HG03460 (cell line): ENCODE data around the gene C1orf21.

Experiments
- ATAC-seq: cut with Tn5 transposase; IDR thresholded peaks from one replicate; pipeline ENCODE4 v1.9.1; 2021; ENCODE audit not compliant: unreplicated experiment

C1orf21 gene

DNA sequence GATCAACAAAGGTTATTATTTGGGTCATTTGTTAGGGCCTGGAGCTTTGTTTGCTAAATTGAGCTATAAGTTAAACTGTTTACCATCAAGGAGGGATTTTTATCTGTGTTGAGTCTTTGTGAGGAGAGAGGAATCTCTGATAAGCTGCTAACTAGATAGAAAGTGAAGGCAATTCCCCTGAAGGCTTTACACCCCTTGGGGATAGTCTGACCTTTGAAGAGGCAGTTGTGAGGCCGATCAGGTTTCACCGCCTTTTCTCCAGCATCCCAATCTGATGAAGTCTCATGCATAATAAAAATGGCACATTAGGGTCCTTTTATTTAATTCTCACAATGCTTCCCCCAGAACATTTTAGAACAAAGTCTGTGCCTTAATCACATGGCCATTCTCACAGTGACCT lies 21.8 kb downstream of the C1orf21 start:
- ATAC-seq = no peak

DNA sequence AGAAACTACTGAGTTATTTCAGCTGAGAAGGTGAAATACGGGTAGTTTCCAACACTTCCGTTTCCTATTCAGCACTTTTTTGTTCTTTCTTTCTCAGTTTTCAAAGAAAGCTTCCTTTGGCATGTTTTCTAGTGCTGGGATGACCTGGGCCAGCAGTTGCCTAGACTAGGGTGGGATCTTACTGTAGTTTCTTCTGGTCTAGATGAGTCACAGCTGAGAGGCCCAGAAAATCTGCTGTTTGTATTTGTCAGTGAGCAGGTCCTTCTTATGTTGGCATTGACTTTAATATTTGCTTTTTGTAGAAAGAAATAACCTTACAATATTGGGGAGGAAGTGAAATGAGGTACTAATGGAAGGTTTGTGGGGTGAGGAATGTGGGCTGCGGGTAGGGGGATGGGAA lies 22.2 kb downstream of the C1orf21 start:
- ATAC-seq = no peak

DNA sequence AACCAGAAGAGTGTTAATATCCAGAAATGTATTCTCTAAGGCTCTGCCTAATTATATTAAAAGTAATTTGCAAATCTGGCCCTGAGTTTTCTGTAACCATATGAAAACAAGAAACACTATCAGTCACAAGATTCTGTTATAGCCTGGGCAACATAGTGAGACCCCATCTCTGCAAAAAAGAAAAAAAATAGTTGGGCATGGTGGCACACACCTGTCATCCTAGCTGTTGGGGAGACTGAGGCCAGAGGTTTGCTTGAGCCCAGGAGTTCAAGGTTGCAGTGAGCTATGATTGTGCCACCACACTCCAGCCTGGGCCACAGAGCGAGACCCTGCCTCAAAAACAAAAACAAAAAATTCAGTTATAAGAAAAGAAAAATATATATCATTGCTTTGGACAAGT lies 25.6 kb downstream of the C1orf21 start:
- no peak for ATAC-seq

DNA sequence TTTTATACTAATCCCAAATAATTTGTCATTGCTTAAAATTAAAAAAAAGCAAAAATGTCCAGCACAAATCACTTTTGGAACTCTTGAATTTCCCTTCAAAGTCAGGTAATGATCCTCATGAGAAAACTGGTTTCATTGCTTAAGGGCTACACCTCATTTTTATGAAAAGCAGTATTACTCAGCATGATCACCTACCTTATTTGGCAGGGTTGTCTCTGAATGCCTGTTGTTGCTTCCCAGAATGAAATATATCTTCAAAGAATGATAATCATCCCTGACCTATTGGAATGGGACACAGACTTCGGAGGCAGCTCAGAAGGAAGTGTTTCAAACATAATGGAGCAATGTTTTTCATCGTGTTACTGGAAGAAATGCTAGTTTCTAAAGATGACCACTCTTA lies 29.7 kb downstream of the C1orf21 start:
- ATAC-seq = no peak

DNA sequence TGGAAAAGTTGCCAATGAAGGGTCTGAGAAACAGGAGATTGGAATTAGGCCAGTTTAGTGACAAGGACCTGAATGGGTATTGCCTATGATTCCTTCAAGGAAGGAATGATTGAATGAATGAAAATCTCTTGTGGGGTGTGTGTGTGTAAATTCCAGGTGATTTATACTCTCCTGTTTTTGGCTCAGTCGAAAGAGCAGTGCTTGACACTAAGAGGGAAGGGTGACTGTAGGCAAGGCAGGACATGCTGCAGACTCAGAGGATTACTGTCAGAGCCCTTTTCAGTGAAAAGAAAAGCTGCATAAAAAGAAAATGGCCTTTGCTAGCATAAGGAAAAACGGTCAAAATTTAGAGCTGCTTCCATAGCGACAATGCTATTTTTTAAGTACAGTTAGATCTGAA lies 30.1 kb downstream of the C1orf21 start:
- no peak for ATAC-seq

DNA sequence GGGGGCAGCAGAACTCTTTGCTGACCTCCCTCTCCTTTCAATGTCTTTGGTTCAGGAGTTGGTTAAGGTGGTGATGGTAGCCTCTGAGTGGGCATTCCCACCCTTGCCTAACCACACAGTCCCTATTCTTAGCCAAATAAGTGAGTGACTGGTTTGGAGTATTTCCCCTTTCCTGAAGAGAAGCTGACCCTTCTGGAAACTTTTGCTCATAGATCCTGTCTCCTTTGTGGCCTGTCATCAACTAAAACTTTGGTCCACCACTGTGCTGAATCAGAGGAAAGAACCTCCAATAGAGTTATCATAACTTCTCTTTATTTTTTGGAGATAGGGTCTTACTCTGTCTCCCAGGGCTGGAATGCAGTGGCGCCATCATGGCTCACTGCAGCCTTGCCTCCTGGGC lies 31.1 kb downstream of the C1orf21 start:
- no peak for ATAC-seq

DNA sequence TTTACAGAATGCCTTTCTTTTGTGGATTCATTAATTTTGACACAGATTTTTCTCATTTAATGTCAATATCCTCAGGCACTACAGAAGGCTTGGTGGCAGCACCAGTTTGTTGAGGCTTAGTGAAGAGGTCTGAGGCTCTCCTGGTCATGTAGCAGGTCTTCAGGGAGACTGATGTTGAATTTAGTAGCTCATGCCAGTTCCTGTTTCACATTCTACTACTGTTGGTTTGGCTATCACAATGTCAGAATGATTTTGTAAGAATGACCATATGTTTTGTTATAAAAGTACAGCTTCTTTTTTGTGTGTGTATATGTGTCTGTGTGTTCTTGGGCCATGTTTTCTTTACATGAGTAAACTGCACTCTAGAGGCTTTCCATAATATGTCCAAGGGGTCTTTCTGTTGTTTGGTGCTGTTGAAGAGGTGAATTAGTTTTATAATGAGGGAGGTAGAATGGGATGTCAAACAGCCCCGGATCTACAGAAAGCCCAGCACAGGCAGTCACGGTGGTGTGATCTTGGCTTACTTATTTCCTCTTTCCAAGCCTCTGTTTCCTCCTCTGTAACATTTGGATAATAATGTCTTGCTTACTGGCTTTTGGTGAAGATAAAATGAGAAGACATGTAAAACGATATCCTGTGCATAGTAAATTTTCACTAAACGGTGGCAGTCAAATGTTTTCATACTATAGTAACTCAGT lies 32.0 kb downstream of the C1orf21 start:
- no peak for ATAC-seq

DNA sequence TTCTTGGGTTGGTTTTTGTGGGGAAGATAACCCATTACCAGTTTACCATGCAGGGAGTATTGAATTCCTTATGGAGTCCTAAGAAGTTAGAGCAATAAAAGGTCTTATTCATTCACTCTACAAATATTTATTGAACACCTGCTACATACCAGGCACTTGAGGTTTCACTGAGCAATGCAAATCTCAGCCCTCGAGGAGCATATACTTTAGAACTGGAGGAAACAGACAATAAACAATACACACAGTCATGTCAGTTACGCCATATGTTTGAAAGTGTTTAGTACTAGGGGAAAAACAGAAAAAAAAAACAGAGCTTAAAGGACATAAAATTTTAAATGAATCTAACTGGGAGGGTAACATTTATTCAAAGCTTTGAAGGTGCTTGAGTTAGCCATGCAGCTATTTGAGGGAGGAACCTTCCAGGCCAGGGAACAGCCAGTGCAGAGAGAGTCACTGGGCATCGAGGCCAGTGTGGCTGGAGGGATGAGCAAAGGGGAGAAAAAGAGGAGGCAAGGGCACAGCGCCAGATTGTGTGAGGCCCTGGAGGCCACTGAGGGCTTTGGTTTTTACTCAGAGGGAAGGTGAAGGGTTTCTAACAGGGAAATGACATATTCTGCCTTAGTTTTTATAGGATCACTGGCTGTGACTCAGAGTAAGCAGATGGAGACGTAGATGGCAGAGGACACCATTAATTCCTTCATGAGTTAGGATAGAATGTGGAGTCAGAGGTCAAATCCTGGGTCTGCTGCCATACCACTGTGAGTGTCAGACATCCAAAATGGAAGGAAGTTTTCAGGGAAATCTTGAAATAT lies 32.7 kb downstream of the C1orf21 start:
- ATAC-seq = no peak

DNA sequence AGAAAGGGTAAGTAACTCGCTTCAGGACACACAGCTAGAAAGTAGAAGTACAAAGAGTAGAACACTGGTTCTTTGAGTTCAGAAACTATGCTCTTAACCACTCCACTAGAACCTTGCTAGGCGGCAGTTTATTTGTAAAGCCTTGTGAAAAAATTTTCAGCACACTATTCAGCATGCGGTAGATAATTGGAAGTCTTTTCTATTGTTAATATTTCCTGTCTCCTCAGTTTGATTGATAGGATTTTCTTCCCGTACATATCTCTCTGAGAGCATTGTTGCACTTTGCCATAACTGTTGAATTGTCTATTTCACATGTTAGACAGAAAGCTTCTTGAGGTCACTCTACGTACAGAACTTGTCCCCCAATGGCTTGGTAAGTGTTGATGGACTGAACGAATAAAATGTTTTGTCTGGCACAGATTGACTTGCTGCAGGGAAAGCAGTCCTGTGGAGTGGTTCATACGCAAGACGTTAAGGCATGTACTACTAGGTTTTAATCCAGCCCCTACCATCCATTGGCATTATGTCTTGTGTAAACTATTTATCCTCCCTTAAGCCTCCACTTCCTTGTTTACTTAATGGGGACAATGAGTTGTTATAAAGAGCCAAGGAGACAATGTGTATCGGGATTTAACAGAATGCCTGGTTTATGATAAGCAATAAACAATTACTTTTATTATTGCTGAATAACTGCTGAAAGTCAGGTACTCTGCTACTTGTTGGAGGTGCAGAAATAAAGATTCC lies 35.8 kb downstream of the C1orf21 start:
- ATAC-seq = no peak

DNA sequence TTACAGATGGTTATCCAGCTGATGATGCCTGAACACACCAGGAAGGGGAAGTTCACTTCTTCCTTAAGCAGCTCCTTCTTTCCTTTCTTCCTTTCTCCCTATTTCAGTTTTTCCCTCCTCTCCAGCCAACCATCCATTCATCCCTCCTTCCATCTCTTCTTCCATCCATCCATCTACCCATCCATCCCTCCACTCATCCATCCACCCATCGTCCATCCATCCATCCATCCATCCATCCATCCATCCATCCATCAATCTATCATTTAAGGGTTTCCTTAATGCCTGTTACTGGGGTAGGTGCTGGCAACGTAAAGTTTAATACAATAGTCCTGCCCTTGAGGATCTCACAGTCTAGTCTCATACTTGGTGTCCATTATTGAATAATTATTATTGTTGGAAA lies 36.8 kb downstream of the C1orf21 start:
- ATAC-seq = no peak

DNA sequence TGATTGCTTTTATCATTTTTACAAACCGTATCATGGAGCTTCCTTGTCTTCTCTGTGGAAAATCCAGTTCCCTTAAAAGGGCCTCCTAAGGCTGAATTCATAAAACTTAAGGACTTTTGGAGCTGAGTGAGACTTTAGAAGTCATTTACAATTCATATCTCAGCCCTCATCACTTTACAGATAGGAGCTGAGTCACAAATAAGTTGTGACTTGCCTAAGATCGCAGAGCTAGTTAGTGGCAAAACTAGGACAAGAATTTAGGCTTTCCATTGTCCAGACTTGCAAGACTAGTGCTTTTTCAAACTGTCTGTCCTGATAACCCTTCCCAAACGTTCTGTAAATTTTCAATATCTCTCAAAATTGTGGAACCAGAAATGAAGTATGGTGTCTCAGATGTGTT lies 37.3 kb downstream of the C1orf21 start:
- no peak for ATAC-seq

DNA sequence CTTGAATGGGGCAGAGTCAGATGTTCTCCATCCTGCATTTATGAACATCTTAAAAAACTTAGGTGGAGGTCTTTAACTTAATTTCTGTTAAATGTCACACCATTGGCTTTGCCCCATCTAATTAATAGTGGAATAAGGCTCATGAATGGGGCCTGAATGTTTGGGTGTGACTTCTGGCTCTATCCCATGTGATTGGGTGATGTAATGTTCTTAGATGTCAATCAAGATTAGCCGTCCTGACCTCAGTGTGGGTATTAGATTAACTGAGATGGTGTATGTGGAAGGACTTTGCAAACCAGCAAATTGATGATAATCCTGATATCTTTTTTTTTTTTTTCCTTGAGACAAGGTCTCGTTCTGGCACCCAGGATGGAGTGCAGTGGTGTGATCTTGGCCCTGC lies 38.1 kb downstream of the C1orf21 start:
- ATAC-seq = no peak

DNA sequence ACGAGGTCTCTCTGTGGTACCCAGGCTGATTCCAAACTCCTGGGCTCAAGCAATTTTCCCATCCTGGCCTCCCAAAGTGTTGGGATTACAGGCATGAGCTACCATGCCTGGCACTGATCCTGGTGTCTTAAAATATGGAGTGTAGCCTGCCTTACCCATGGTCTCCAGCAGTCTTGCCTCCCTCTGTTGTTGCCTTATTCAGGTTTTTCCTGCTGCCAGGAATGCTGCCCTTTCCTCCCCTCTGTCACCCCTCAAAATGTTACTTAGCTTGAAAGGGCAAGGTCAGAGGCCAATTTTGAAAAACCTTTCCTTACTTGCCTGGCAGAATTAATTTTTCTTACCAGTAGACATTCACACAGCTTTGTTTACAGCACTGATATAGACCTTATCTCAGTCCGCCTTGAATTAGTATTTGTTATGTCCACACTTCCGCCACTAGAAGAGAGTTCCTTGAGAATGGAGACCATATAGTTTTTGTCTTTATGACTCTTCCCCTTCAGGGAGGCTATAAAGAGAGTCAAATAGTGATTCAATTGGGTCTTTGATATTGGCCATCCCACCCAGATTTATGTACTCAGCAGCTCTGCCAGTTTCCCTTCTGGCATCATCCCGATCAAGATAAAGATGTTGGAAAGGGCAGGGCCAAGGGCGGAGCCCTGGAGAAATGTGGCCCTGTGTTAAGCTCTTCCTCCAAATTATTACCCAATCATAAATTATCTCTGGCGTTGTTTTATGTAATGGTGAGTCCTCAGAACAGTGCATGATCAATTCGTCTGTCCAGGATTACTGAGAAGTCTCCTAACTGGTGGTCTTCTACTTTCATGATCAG lies 38.8 kb downstream of the C1orf21 start:
- no peak for ATAC-seq

DNA sequence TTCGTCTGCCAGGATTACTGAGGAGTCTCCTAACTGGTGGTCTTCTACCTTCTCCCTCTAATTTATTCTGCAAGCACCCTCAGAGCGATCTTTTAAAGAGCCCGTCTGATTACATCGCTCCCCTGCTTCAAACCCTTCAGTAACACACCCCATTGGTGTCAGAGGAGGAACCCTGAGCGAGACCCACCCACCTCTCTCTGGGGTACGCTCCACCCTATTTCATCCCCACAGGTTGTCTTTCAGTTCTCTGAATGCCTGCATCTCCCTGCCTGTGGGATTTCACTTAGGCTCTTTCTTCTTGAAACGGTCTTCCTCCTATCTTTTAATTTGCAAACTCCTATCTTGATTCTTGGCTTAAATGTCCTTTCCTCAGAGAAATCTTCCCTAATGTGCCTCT lies 39.4 kb downstream of the C1orf21 start:
- no peak for ATAC-seq

DNA sequence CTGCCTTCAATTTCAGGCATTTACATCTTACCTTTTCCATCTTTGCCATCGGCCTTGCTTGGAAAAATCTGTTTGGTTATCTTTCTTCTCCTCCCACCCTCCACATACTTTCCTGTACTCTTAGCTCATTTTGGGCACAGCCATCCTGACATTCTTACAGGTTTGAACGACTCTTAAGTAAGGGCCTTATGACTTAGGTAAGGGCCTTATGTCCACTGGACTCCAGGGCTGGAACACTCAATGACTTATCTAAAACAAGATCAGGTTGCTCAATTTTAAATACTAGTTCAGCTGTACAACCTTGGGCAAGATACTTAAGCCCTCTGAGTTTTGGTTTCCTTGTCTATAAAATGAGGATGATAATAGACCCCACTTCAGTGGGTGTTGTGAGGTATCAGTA lies 40.9 kb downstream of the C1orf21 start:
- no peak for ATAC-seq

DNA sequence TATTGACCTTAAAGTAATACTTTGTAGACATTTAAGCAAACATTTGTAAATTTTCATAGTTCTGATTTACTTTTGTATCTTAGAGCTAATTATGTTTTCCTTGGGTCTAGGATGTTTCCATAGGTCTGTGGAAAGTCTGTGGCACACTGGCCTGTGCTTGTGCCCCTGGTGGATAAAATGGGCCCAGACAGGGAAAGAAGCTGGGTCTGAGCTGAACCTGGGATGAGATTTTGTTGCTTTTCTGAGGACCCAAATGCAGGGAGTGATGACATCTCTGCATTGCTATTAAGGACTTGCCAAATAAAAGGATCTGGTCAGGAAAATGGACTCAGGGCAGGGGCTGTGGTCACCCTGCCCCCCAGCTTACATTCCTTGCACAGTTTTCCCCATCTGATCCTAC lies 41.8 kb downstream of the C1orf21 start:
- no peak for ATAC-seq

DNA sequence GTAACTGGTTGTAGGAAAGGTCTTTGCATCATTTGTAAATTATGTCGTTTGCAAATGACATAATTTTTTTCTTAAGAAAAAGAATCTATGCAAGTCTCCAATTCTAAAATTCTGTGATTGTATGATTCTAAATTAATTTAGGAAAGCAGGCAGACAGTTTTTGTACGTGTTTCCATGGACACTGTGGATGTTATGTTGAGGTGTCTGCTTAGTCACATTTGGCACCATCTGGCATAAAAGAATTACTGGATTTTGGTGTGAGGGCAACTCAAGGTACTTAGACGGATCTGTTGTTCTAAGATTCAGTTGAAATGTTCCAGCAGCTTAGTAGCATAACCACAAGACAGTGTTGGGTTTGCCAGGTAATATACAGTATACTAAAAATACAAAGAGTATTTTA lies 42.5 kb downstream of the C1orf21 start:
- ATAC-seq = no peak

DNA sequence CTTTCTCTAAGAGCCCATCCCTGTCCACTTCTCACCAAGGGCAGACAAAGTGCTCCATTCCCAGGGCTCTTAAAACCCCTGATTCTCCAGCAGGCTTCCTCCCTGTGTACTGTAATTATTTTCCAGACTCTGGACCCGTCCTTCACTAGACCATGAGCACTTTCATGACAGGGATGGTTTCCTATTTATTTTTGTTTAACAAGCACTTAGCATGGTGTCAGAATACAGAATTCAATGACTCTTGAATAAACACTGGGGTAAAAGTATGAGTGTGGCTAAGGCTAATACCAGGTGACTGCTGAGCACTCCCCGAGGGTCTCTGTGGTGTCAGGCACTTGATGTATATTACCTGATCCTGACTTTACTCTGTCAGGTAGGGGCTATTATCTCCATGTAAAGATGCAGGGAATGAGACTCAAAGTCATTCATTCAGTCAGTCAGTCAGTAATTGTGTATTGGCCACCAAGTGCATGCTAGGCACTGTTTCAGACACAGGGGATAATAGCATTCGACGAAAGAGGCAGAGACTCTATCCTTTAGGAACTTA lies 47.2 kb downstream of the C1orf21 start:
- no peak for ATAC-seq

DNA sequence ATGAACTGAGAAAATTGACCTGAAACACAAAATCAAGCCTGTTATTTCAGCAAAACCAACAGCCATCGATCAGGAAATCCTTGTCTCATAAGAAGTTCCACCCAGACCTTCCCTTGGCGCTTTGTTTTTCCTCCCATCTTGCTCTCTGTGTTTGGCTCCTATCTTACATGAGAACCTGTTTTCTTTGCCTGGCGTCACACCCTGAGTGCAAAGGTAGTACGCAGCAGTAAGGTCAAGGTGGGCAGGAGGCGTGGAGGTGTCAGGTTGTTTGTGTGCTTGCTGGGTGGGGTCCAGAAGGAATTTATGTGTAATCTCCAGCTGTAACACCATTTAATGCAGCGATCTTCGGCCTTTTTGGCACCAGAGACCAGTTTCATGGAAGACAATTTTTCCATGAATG lies 50.5 kb downstream of the C1orf21 start:
- no peak for ATAC-seq

DNA sequence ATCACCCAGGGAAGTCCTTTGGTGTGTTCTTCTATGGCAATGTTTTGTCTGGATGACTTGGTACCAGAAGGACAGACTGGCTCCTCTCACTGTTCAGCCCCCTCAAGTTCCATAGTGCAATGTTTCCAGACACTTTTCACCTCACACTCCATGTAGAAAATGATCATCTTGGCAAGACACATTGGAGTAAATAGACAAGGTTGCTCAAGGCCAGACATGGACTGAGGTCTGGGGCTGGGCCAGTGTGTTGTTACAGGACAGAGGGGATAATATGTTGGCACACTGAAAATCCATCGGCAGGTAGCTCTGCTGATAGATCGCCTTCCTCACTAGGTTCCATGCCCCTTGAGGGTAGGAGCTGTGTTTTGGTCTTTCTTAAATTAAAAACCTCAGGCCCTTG lies 51.5 kb downstream of the C1orf21 start:
- no peak for ATAC-seq

DNA sequence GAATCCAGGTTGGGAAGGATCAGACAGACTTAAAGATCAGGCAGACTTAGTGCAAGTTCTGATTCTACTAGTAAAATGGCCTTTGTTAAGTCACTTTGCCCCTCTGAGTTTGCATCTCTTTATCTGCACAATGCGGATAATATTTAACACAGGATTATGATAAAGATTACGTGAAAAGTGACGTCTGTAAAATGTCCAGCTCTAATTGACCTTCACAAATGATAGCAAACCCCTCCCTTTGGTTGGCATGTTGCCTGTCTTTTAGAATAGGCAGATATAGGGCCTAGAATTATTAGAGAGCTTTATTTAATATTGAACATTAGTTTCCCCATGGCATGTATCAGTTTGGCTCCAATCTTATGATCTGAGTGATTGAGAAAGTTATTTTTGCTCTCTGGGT lies 55.4 kb downstream of the C1orf21 start:
- ATAC-seq = no peak
